Cardiac ventricle fibroblast (primary cell): ENCODE measurements around the gene AVEN. TPM values are rescaled to one million over a fixed set of nuclear protein-coding genes. Genes with fewer than 3 reads are reported as not detected.

Experiments used
- total RNA-seq: library from RNA; depleted of rRNA; stranded (reverse); fragments of >200 nt; gene quantifications from 2 replicates; pipeline ENCODE4 v1.2.3, GENCODE V29; 2015

The AVEN gene
- total RNA-seq, result 11.8 and 11.9 TPM in 2 replicates

GRCh38 chr15:34038871-34039789 is at the start of gene AVEN:
Gene AVEN, minus strand, starts transcription at chr15:34039204. Its CDS starts 158 bp downstream, at chr15:34039046.

GRCh38 chr15:33968224-33968623 is 70.8 kb downstream of the AVEN start, which contains the start of gene CHRM5:
Gene CHRM5, plus strand, starts transcription at chr15:33968497. Its CDS starts 94,221 bp downstream, at chr15:34062718.

Other genes with a start within 250 kb of the AVEN start
- 0.06 TPM in 1 of 2 replicates, not detected in the other for gene CHRM5, start 70.7 kb downstream of the AVEN start, total RNA-seq
- 59.3 and 76.5 TPM in 2 replicates for gene EMC7, start 62.7 kb upstream of the AVEN start, total RNA-seq
- 1.1 and 1.3 TPM in 2 replicates for gene PGBD4, start 62.9 kb upstream of the AVEN start, total RNA-seq
- 31.2 and 36.1 TPM in 2 replicates for gene KATNBL1, start 170.9 kb upstream of the AVEN start, total RNA-seq
- gene EMC4, start 185.8 kb upstream of the AVEN start, total RNA-seq, result 166 and 173 TPM in 2 replicates